Prostate gland (tissue), 2 donors: Measurements from ENCODE around the gene ST8SIA6.

Source experiments
- CTCF ChIP-seq, 4 experiments: fragments of 200-600 bp in 2 of 4; fragments of 450-650 bp in 2 of 4; sonication (generic) in 2 of 4; IDR thresholded peaks; 1 replicate in 3 of 4; 2 replicates in 1 of 4; pipeline ENCODE4 v1.5.1; 2016 to 2019; ENCODE audit warnings: antibody characterized with exemption in 4 of 4, mild to moderate bottlenecking in 2 of 4, moderate library complexity in 2 of 4
- POLR2A ChIP-seq: fragments of 450-650 bp; IDR thresholded peaks from one replicate; pipeline ENCODE4 v1.6.1; 2016; ENCODE audit warnings: antibody characterized with exemption, mild to moderate bottlenecking
- POLR2AphosphoS5 ChIP-seq: sonication (generic); formaldehyde crosslinking; IDR thresholded peaks from one replicate; pipeline ENCODE4 v1.6.1; 2017; ENCODE audit warnings: antibody characterized with exemption

GRCh38 chr10:17474595-17475323 lies 20.4 kb upstream of the ST8SIA6 start:
- TF ChIP-seq POLR2A (no peak), CTCF (IDR thresholded peaks at IDR 0.05) (peak in 1 of 4 experiments; percentile 13), POLR2AphosphoS5 (no peak)
